ENCODE results near the gene CRB3. TPM values are rescaled to one million over a fixed set of nuclear protein-coding genes. Genes with fewer than 3 reads are reported as not detected.

CRB3 gene
- total RNA-seq = 10 to 100 TPM in 1 of 4 donors, not detected in 3; 10.2 TPM

GRCh38 chr19:6464070-6464873 lies at the start of gene CRB3:
Gene CRB3 (plus strand): TSS chr19:6464271. CDS start chr19:6464702, 431 bp downstream.
- intact Hi-C loops (cut with DNase I; ENCODE audit: low total_unique reads) = no loop called here
- Histone ChIP-seq H3K36me3 (no peaks in the 10 kb centered on the region), H3K27me3 (peaks cover 0 to 13% of the 10 kb centered on the region in 2 donors), H3K27ac (no peak within 1 kb of the TSS), H3K9me3 (no peaks in the 10 kb centered on the region), H3K4me1 (no peaks in the 10 kb centered on the region), H3K4me3 (no peak within 1 kb of the TSS)
- TF ChIP-seq, protein P1, sequence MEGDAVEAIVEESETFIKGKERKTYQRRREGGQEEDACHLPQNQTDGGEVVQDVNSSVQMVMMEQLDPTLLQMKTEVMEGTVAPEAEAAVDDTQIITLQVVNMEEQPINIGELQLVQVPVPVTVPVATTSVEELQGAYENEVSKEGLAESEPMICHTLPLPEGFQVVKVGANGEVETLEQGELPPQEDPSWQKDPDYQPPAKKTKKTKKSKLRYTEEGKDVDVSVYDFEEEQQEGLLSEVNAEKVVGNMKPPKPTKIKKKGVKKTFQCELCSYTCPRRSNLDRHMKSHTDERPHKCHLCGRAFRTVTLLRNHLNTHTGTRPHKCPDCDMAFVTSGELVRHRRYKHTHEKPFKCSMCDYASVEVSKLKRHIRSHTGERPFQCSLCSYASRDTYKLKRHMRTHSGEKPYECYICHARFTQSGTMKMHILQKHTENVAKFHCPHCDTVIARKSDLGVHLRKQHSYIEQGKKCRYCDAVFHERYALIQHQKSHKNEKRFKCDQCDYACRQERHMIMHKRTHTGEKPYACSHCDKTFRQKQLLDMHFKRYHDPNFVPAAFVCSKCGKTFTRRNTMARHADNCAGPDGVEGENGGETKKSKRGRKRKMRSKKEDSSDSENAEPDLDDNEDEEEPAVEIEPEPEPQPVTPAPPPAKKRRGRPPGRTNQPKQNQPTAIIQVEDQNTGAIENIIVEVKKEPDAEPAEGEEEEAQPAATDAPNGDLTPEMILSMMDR (IDR thresholded peaks at IDR 0.05) = no peak
- TF ChIP-seq POLR2A (IDR thresholded peaks at IDR 0.05) = peak in 1 of 2 donors; percentile 49
- DNase-seq = no peak

DNA sequence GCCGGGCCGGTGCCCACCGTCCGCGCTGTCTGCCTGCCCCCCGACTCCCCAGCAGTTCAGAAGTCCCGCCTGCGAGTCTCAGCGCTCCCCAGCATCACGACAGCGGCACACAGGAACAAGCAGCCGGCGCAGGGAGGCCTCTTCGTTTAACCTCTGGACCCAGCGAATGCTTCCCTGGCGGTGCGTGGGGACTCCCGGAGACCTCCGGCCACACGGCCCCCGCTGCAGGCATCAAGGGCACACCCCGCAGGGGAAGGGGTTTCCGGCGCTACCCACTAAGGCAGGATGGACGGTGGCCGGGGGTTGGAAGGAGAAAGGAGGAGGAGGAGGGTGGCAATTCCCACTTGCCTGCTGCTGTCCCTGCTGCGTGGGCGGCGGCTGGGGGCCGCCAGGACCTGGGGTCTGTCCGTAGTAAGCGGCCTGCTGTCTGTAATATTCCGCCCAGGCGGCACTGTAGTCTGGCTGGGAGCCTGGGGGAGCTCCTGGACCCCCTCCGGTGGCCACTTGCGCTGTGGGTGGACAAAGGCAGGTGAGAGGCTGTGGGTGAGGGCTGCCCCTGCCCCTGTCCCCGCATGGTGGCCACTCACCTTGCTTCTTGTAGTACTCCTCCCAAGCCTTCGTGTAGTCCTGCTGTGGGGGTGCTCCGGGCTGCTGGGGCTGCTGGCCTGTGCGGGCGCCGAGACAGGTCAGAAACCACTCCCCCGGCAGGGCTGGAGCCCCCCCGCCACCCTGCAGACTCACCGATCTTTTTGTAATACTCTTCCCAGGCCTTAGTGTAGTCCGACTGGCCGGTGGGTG lies 49.1 kb upstream of the CRB3 start:
- Histone ChIP-seq H3K4me3 (no peak overlapping the region), H3K36me3 (no peaks in the 10 kb centered on the region), H3K27ac (peak overlapping the region; percentile 83 to 86), H3K9me3 (no peaks in the 10 kb centered on the region), H3K27me3 (no peaks in the 10 kb centered on the region), H3K4me1 (peaks cover 4 to 5% of the 10 kb centered on the region in 2 donors)
- intact Hi-C loops (cut with DNase I; ENCODE audit: low total_unique reads) = no loop called here
- no peak for TF ChIP-seq POLR2A (IDR thresholded peaks at IDR 0.05)
- TF ChIP-seq, protein P1 (IDR thresholded peaks at IDR 0.05) = no peak
- no peak for DNase-seq

DNA sequence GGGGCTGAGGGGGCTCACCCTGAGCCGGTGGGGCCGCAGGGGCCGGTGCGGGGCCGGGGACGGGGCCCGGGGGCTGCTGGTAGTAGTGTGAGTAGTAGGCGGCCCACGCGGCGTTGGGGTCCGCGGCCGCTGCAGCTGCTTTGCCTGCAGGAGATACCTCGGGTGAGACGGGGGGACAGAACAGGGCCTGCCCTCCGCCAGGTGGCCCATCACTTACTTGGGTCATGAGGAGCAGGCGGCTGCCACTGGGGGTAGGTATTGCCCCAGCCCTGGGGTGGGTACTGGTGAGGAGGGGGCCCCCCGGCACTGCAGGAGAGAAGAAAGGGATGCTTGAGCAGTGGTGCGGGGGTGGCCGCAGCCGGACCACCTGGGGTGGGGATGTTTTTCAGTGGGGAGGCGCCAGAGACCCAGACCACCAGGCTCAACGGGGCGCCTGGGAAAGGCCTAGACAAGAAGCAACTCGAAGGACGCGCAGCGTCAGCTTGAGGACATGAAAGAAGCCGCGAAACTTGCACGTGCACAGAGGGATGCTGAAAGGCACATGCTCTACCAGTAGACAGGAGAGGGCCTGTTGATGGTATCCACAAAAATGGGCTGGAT lies 48.4 kb upstream of the CRB3 start:
- TF ChIP-seq, protein P1 (IDR thresholded peaks at IDR 0.05) = no peak
- no peak for TF ChIP-seq POLR2A (IDR thresholded peaks at IDR 0.05)
- H3K27me3 ChIP-seq = no peaks in the 10 kb centered on the region
- H3K4me3 ChIP-seq = no peak overlapping the region
- intact Hi-C loops (cut with DNase I; ENCODE audit: low total_unique reads) = no loop called here
- H3K9me3 ChIP-seq = no peaks in the 10 kb centered on the region
- peaks cover 4 to 5% of the 10 kb centered on the region in 2 donors for H3K4me1 ChIP-seq
- H3K36me3 ChIP-seq = no peaks in the 10 kb centered on the region
- DNase-seq = no peak
- H3K27ac ChIP-seq = peak overlapping the region in 1 of 2 donors; percentile 83

DNA sequence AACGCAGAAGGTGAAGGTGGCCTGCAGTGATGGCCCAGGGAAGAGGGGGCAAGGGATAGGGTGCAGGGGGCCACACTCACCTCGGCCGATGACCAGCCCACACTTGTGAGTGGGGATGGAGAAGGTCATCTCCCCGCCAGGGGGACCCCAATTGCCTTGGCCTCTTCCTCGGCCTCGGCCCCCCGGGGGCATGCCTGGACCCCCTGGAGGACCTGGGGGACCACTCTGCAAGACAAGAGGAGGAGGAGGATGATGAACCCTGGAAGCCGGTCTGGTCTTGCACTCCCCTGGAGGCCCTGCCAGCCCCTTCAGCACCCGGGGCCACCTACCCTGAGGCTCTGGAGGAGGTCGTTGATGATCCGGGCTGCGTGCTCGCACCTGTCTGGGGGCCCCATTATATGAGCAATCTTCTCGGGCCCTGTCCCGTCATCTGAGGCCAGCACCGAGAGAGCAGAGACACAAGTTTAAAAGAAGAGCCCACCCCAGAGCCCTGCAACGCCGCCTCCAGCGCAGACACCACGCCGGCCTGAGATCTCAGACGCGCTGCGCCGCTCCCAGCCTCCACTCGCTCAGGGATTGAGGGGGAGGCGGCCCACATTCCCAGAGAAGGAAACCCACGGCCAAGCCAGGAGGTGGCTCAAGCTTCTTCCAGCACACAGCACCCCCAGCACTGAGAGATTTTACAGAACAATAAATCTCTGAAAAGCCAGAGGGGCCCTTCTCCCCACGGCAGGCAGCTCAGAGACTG lies 47.2 kb upstream of the CRB3 start:
- Histone ChIP-seq H3K4me3 (no peak overlapping the region), H3K4me1 (peaks cover 4 to 5% of the 10 kb centered on the region in 2 donors), H3K27me3 (no peaks in the 10 kb centered on the region), H3K9me3 (no peaks in the 10 kb centered on the region), H3K36me3 (no peaks in the 10 kb centered on the region), H3K27ac (peak overlapping the region; percentile 20 to 65)
- TF ChIP-seq POLR2A (IDR thresholded peaks at IDR 0.05) = no peak
- TF ChIP-seq, protein P1 (IDR thresholded peaks at IDR 0.05) = no peak
- no peak for DNase-seq
- intact Hi-C loops (cut with DNase I; ENCODE audit: low total_unique reads) = no loop called here

All from uterus (tissue), 4 donors.